Left renal cortex interstitium (tissue), 4 donors: ENCODE results near the gene FBLN2. TPM values are rescaled to one million over a fixed set of nuclear protein-coding genes. Genes with fewer than 3 reads are reported as not detected.

Experiments
- DNase-seq, 4 donors: peaks; one replicate each; pipeline ENCODE4 v3.0.0-alpha.2; 2013; ENCODE audit warnings: low read depth in 4 of 4, low spot score in 2 of 4, missing footprints in 1 of 4
- polyA plus RNA-seq, 4 donors: library from polyadenylated mRNA; unstranded; fragments of 120-200 nt; gene quantifications; one replicate each; pipeline ENCODE4 v1.2.1, GENCODE V29; 2013; ENCODE audit not compliant: insufficient read length in 4 of 4

FBLN2 gene
- polyA plus RNA-seq, 4 donors, result 24.3 to 31.9 (median 27.5) TPM

DNA sequence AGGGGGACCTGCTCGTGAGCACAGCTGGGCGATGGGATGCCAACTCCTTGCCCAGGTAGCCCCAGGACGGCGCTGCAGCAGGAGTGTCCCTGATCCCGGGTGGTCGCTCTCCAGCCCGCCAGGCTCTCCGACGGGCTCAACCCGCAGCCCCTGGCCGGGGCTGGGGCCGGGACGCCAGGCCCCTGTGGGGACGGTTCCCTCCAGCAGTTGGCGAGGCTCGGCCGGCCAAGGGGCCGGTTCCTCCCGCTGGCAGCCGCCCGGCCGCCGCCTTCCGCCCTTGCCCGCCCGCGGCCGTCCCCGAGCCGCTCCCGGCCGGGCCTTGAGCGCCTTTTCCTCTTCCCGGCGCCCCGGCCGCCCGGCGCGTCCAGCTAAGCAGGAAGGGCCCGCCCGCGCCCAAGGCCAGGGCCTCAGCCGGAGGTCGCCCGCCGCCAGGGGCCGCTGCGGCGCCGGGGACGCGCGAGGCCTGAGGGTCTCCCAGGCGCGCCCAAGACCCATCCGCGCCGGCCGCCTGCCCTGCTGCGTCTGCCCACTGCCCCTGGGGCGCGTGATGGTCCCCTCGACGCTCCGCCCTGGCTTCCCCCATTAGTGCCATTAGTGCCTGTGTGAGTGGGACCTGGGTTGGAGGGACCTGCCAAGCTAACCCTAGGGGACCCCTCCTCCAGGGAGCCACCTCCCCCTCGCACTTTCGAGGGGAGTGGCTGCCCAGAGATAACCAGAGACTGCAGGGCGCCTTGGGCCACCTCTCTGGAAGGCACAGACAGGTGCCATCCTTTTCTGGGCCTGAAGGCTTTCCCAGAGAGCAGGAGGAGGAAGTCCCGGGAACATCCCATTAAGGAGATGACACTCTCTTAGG, 106.4 kb downstream of the FBLN2 start:
- peak in 2 of 4 donors; percentile 55 to 59 for DNase-seq

DNA sequence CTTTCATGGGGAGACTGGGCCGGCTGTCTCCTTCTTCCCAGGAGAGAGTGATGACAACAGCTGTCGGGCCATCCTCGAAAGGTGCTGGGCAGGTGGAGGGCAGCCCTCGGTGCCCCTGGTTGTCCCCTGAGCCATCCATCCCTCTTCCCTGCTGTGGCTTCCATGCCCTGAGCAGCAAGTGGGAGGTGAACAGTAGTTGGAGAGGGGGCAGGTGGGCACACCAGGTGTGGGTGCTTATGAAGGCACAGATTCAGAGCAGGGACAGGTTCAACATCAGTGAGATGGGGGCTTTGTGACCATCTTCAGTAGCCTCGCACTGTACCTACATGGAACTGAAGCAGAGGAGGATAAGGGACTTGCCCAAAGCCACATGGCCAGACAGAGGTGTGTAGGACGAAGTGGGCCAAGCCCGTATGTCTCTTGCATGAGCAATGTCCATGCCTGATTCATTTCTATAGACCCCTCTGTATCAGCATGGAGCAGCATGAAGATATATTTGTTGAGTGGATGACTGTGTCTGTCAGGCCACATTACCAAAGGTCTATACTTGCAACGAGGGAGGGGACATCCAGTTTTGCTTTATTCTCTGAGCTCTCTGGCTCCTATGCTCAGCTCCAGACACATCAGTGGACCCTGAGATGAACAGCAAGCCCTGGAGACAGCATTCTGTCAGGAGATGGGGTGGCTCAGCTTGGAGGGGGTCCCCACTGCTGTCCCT, 107.8 kb downstream of the FBLN2 start:
- DNase-seq, result no peak

DNA sequence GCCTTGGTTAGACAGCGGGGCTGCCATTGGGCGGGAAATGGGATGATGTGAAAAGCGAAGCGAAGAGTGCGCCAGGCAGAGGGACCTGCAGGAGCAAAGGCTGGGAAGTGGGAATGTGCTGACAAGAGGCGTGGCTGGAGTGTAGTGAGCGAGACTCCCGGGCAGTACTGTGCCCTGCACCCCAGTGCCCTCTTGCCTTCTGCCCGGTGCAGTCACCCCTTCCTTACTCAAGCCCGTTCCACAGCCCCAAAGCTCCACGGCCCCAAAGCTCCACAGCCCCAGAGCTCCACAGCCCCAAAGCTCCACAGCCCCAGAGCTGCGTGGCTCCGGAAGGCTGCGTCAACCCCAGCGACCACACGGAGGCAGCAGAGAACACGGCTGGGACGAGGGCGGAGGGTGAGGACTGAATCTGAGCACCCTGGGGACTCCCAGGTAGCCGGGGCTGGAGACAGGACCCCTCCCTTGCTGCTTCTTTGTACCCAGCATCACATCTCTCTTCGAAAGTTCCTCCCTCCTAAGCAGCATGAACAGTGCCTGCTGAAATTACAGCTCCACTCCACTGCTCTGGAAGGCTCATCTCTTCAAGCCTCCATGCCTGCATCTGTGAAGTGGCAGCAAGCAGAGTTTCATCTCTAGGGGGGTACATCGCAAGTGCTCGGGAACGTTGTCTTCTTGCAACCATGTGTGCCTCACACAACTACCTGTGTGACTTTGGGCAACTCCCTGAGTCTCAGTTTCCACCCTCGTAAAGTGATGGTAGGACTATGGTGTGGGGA, 108.9 kb downstream of the FBLN2 start:
- DNase-seq, result no peak

DNA sequence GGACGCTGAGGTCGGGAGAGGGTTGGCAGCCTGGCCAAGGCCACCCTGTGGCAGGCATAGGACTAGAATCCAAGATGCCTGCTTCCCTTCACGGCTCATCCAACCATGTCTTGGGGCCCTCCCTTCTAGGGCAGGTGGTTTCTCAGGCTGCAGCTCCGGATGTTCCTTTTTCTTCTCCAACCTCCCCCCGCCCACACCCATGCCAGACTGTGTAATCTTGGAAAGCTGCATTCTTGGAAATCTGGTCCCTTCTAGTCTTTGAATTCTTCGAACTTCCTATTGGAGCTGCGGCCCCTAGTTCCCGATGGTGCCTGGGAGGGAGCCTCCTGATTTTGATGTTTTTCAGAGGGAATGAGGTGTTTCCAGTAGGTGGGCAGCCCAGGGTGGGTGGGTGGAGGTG, 109.8 kb downstream of the FBLN2 start:
- DNase-seq, result no peak

DNA sequence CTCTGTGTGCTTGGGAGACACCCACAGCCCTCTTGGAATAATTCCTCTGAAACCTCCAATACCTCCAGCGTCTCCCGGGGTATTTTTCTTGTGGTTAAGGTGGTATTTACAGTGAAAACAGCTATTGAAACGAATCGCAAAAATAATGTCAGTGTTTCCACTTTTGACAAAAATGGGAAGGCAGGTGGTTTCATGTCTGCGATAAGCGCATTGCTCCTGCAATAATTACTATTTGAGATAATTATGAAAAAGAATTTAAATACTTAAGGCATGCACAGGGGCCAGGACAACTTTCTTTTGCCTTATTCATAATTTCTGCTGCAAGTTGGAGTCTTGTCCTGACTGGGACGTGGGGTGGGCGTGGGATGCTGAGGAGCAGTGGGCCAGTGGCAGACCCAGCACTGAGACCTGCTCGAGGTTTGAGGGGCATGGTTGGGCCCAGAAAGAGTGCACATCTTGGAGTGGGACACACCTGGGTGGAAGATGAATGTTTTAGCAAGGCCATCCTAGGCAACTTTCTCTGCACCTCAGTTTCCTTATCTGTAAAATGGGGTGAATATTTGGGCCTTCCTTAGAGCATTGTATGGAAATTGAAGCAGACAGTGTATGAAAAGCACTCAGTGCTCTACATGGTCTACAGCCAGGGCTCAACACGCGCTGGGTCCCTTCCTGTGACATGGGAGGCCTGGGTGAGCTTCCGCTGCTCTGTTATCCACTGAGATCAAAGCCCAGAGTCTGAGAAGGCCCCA, 110.5 kb downstream of the FBLN2 start:
- DNase-seq, result no peak

DNA sequence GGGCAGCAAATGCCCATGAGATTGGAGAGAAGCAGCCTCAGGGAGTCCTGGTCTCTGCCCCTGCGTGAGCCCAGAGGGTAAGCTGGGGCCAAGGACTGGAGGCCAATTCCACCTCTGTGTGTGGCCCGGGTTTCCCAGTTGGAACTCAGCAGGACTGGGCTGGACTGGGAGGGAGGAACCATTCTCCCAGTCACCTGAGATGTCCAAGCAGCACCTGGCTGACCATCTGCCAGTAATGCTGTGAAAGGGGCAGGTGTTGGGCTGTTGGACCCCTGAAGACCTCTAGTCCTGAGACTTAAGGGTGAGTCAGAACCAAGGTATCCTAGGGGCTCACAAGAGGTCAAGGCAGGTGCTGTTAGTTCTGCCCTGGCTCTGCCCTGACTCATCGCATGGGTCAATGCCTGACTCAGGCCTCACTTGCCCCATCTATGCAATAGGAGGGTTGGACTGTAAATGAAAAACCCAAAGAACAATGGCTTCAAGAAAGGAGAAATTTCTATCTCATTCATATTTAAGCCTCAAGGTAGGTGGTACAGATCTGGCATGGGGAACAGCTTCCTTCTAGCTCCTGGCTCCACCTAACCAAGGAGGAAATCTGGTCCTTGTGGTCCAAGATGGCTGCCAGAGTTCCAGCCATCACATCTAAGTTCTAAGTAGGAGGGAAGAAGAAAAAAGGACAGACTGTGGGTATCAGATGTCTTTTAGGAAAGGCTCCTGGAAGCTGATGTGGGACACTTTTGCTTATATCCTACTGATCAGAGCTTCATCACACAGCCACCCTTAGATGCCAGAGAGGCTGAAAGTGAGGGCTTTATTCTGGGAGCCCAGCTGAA, 111.3 kb downstream of the FBLN2 start:
- DNase-seq, result no peak

DNA sequence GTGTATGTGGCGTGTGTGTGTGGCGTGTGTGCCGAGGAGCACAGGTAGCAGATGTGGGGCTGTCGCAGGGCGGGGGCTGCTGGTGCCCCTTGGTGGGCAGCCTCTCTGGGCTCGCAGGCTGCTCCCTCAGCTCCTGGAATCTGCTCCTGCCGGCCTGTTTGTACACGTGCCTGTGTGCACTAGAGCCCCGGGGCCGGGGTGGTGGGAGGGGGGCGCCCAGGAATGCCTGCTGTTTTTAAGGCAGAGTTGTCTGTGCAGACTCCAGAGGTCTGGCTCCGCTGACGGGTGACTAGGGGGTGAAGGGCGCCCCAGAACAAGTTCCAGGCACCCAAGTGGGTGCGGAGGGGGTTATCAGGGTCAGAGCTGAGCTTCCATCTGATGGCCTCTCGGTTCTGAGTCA, 112.2 kb downstream of the FBLN2 start:
- no peak for DNase-seq

DNA sequence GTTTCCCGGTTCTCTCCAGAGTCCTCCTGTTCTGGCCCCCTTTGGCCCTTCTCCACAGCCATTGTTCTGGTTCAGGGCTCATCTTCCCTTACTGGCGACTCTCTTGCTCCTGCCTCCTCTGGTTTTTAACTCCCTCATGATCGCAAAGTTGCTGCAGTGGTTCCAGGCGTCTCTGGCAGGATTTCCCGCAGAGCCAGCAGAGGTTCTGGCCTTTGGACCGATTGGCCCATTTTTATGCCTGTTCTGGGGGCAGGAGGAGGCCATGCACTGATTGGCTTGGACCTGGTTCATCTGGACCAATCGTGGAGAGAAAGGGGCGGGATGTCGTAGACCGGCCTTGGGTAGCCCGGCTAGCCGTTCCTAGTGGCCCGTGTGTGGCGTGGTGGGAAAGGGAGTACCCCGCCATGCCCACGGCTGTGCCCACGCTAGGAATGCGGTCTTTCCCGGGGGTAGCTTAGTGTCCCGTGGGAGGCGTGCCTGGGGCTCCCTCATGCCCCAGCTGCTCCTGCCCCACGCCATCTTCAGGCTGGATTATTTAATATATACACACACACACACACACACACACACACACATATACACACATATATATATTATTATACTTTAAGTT, 113.4 kb downstream of the FBLN2 start:
- no peak for DNase-seq

DNA sequence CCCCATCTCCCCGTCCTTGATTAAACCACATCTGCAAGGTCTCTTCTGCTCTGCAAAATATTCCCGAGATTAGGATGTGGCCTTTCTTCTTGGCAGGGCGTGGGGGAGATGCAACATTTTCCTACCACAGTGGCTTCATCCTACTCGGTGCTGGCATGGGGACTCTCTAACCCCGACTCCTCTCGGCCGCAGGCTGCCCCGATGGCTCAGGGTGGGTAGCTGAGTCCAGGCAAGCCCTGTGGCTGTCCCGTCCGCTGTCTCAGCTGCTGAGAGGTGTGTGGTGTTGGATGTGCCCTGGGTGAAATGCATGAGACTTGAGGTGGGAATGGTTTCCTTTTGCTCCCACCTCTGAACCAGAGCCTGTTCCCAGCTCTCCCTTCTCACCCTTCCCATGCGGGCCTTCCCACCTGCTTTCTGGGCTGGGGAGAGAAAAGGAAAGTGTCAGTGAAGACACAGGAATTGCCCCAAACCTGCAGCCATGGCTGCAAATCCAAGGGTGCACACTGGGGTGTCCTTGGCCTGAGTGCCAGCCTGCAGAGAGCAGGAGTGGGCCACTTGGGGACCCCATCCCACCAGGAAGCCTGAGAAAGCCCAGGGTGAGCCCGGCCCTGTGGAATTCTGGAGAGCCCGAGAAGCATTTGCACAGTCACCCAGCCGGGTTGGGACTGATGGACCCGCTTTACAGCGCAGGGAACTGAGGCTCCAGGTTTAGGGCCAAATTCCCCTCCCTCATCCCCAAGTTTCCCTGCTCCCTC, 115.0 kb downstream of the FBLN2 start:
- no peak for DNase-seq

DNA sequence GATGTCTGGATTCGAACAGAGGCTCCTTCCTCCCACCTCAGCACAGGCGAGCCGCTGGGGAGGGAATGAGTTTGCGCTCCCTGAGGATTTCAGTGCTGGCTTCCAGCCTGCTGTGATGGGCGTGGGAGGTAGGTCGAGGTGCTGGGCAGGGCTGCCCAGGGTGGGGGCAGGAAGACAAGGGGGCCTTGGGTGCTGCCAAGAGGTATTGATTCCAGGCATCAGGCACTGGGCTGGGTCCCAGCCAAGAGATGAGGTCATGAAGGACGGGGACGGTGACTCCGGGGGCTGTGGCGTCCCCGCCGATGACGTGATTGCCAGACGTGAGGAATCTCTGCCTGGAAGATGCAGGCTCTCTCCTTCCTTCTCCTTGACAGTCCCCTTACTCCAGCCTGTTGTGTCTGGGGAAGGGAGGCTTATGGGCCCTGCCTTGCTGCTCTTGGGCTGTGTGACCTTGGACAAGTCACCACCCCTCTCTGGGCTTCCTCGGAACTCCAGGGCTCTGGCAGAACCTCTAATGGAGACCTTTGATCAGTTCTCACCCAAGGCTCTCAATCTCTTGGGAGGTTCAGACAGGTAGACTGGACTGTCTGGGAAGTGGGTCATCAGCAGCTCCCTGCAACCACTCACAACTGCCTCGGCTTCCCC, 116.8 kb downstream of the FBLN2 start:
- no peak for DNase-seq

DNA sequence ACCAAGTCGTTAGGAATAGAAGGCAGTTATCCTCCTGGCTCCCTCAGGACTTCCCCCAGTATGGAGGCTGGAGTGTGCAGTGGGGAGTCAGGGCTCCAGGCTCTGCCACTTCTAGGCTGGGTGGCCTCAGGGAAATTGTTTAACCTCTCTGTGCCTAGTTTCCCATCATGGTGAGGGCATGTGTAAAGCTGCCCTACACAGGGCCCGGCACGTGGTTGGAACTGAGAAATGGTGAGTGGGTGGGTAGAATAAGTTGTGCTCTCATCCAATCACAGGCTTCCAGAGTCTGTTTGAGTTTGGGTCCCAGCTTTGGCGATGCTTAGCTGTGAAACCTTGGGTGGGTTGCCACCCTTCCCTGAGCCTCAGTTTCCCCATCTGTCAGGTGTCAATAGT, 117.3 kb downstream of the FBLN2 start:
- DNase-seq, result no peak

DNA sequence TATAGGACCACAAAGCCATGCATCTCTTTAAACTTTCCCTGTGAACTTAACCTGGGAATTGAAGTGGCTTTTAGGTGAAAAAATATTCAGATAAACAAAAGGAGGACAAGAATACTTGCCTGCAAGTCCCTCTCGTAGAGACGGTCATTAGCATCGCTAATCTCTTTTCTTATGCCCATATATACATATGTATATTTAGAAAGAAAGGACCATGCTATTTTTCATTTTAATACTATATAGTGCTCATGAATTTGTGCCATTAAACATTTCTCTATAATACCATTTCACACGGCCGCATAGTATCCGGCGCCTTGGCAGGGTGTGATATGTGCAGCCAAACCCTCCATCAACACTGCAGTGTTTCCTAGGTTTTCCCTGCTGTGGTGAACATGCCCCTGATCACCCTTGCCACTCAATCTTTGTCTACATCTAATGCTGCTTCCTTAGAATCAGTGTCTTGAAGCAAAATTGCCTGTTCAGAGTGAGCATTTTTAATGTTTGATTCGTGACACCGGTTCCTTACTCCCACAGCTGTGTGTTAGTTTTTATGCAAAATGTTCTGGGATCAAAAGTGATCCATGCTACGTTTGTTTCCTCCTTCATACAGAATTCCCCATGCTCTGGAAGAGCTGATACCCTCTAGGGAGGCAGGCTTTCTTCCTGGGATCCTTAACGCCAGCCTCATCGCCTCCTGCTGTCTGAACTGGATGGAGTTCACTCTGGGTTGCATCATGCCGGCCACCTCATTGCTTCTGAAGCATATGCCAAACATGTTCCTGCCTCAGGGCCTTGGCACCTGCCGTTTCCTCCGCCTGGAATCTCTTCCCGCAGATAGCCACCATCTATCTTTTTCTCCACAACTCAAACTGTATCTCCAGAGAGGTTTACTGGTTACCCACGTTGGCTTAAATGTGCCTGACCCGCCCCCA, 118.1 kb downstream of the FBLN2 start:
- DNase-seq, result no peak

DNA sequence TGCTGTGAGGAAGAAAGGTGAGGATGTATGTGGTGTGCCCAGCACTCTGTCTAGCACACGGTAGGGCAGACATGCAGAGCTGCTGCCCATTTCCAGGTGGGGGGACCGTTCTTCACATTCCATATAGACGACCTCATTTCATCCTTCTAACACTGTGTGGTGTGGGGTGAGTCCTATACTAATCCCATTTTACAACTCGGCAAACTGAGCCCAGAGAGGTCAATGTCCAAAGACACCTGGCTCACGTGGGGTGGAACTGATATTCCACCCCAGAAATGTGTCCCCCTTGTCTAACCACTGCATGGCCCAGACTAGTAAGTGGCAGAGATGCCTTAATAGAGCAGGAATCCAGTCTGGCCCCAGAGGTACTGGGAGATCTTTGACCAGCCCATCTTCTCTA, 119.2 kb downstream of the FBLN2 start:
- DNase-seq, result no peak

DNA sequence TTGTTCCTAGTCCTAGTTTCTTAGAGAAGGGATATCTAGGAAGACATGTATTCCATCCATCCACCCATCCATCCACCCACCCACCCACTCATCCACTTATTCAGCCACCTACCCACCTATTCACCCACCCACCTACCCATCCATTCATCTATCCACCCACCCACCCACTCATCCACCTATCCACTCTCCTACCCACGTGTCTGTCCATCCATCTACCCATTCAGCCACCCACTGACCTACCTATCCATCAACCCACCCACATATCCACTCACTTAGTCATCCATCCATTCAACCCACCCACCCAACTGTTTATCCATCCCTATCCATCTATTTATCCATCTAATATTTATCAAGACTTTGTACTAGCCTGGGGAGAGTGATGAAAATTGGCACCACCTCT, 120.5 kb downstream of the FBLN2 start:
- DNase-seq, result no peak

DNA sequence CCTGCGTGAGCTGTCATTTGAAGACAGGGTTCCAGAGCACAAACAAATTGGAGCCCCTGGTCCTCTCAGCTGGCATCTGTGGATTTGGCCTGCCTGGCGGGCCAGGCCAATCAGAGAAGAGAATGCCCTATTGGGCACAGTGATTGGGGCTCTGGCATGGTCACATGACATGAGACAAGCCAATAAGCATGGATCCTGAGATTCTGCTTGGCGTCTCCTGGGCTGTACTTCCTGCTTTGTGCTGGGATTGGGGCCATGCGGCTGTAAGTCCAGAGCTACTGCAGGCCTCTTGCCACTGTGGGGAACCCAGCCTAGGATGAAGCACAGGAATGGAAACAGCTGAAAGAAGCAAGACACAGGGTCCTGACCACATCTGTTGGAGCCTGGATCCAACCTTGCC, 121.4 kb downstream of the FBLN2 start:
- no peak for DNase-seq

DNA sequence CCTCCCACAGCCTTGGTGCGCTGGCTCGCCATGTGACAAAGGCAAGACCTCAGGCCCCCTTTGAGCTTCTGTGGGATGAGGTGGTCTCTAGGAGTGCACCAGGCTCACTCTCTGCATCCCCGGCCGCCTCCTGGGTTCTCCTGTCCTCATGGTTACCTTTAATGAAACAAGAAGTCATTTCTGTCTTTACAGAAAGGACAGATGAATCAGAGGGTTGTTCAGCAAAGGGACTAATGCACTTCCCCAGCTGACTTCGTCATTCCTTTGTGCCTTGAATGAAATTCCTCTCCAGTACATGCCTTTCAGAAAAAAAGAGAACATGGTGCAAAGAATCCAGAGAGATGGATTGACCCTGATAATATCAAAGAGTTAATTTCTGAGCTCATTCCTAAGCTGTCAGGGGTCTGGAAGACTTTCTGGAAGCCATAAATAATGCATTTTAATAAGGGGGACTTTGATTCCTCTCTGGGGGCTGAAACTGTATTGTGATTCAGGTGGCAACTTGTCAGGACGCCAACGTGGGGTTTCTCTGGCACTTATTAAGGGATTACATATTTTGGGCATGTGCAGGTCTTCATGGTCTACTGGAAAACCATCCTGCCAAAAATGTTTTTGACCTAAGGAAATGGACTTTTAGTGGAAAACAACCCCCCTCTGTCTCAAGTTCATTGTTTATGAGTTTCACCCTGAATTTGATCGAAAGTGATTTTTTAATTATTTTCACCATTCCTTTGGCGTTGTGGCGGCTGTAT, 122.7 kb downstream of the FBLN2 start:
- no peak for DNase-seq
